ENCODE data around the gene ZMAT3. TPM values are rescaled to one million over a fixed set of nuclear protein-coding genes. Genes with fewer than 3 reads are reported as not detected.
A peak's percentile ranks its signal among the peaks of the same experiment; 100 is the strongest.

Gene ZMAT3
- polyA plus RNA-seq, 1 of the 3 experiments (the other 2 are of a cell fraction) = 11.9 TPM

DNA sequence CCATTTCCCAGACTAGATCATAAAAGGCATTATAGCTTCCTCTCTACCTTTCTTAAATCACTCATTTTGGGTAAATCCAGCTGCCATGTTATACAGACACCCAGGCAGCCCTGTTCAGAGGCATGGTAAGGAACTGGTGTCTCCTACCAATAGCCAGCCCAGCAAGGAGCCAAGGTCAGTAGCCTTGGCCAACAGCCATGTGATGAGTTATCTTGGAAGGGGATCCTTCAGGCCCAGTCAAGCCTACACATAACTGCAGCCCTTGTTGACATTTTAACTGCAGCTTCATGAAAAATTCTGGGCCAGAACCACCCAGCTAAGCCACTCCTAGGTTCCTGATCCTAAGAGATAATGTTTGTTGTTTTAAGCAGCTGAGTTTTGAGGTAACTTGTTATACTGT, 29.0 kb upstream of the ZMAT3 start (continued):
- TF ChIP-seq RCOR1 (IDR thresholded peaks at IDR 0.05; ENCODE audit: low read length) (no peak), MXI1 (IDR thresholded peaks at IDR 0.05; ENCODE audit: low read depth, low read length) (no peak), EZH2phosphoT487 (IDR thresholded peaks at IDR 0.05; ENCODE audit: borderline replicate concordance, low read depth) (no peak), TAF1 (IDR thresholded peaks at IDR 0.05; ENCODE audit: borderline replicate concordance, low read depth, low read length) (no peak)
- TF ChIP-seq, protein P1, sequence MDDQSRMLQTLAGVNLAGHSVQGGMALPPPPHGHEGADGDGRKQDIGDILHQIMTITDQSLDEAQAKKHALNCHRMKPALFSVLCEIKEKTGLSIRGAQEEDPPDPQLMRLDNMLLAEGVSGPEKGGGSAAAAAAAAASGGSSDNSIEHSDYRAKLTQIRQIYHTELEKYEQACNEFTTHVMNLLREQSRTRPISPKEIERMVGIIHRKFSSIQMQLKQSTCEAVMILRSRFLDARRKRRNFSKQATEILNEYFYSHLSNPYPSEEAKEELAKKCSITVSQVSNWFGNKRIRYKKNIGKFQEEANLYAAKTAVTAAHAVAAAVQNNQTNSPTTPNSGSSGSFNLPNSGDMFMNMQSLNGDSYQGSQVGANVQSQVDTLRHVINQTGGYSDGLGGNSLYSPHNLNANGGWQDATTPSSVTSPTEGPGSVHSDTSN (IDR thresholded peaks at IDR 0.05) = peak; percentile 16; the same call in 1 of the 2 replicates

- Histone ChIP-seq H3K27me3 (ENCODE audit: insufficient read depth) (no peaks in the 10 kb centered on the region), H4K20me1 (ENCODE audit: insufficient read depth) (no peaks in the 10 kb centered on the region), H3K27ac (ENCODE audit: low read depth in 2 of 2, low read length in 1 of 2) (no peak overlapping the region), H2AFZ (ENCODE audit: low read depth) (peak overlapping the region; percentile 42), H3K36me3 (replicated peaks in 1 of 2; ENCODE audit: control insufficient read depth in 1 of 2, insufficient read depth in 2 of 2, low read length in 1 of 2) (no peaks in the 10 kb centered on the region), H3K9me3 (no peaks in the 10 kb centered on the region), H3K4me1 (ENCODE audit: control insufficient read depth in 1 of 2, insufficient read depth in 2 of 2, low read depth in 1 of 2, low read length in 1 of 2) (no peaks in the 10 kb centered on the region), H3K9me2 (no peaks in the 10 kb centered on the region), H3K4me2 (0 out of 2 replicates have a peak overlapping the region, but pooled peaks have one; percentile 15), H3K9ac (no peak overlapping the region), H3K4me3 (ENCODE audit: low read depth in 2 of 2, low read length in 1 of 2) (no peak overlapping the region), H3K79me2 (ENCODE audit: insufficient read depth) (no peaks in the 10 kb centered on the region), H3F3A (replicated peaks; ENCODE audit: insufficient read depth) (no peaks in the 10 kb centered on the region)
- CTCF ChIA-PET = interaction anchor here (0.8 to 1.4 kb wide), 3 partner anchors 48 to 219 kb away, joined by 3 read pairs; no protein-coding TSS in a partner anchor
- no peak for DNase-seq
- 70% methylated on average over 7 of the region's 7 CpGs for WGBS (ENCODE audit: low lambda C conversion rate)
- POLR2A ChIA-PET = interaction anchor here (0.6 kb wide), 1 partner anchor 48 kb away, joined by 3 read pairs; no protein-coding TSS in a partner anchor
- TF ChIP-seq, protein P2, sequence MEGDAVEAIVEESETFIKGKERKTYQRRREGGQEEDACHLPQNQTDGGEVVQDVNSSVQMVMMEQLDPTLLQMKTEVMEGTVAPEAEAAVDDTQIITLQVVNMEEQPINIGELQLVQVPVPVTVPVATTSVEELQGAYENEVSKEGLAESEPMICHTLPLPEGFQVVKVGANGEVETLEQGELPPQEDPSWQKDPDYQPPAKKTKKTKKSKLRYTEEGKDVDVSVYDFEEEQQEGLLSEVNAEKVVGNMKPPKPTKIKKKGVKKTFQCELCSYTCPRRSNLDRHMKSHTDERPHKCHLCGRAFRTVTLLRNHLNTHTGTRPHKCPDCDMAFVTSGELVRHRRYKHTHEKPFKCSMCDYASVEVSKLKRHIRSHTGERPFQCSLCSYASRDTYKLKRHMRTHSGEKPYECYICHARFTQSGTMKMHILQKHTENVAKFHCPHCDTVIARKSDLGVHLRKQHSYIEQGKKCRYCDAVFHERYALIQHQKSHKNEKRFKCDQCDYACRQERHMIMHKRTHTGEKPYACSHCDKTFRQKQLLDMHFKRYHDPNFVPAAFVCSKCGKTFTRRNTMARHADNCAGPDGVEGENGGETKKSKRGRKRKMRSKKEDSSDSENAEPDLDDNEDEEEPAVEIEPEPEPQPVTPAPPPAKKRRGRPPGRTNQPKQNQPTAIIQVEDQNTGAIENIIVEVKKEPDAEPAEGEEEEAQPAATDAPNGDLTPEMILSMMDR (IDR thresholded peaks at IDR 0.05) = peak; percentile 33
- no peak for TF ChIP-seq RXRA (IDR thresholded peaks at IDR 0.05; ENCODE audit: borderline replicate concordance, low read depth)
Observed at GRCh38 chr3:179098388-179099077, 26.9 kb upstream of the ZMAT3 start.

- H3K9me3 ChIP-seq = no peaks in the 10 kb centered on the region
- ChIA-PET POLR2A (no interaction called here), CTCF (interaction anchor here (1.6 to 1.8 kb wide), 2 partner anchors 11 to 25 kb away, joined by 3 to 6 read pairs; no protein-coding TSS in a partner anchor)
- H3K27me3 ChIP-seq (ENCODE audit: insufficient read depth) = no peaks in the 10 kb centered on the region
- TF ChIP-seq JUND (IDR thresholded peaks at IDR 0.05) (no peak), NFIC (IDR thresholded peaks at IDR 0.05; ENCODE audit: borderline replicate concordance) (no peak), SIN3A (IDR thresholded peaks at IDR 0.05; ENCODE audit: borderline replicate concordance, low read depth, low read length) (no peak), MEF2A (IDR thresholded peaks at IDR 0.05; ENCODE audit: borderline replicate concordance, low read depth) (no peak)
- TF ChIP-seq, protein P2 (IDR thresholded peaks at IDR 0.05) = no peak
- DNase-seq = no peak
- no peak overlapping the region for H2AFZ ChIP-seq (ENCODE audit: low read depth)
- no peaks in the 10 kb centered on the region for H3K36me3 ChIP-seq (replicated peaks in 1 of 2; ENCODE audit: control insufficient read depth in 1 of 2, insufficient read depth in 2 of 2, low read length in 1 of 2)
- H3F3A ChIP-seq (replicated peaks; ENCODE audit: insufficient read depth) = peaks cover 10% of the 10 kb centered on the region
- no peak overlapping the region for H3K4me3 ChIP-seq (ENCODE audit: low read depth in 2 of 2, low read length in 1 of 2)
- no peak overlapping the region for H3K9ac ChIP-seq
- H3K27ac ChIP-seq (ENCODE audit: low read depth in 2 of 2, low read length in 1 of 2) = no peak overlapping the region
- H3K79me2 ChIP-seq (ENCODE audit: insufficient read depth) = no peaks in the 10 kb centered on the region
- 84% methylated on average over 1 of the region's 1 CpG for WGBS (ENCODE audit: low lambda C conversion rate)
- no peak overlapping the region for H3K4me2 ChIP-seq
- no peaks in the 10 kb centered on the region for H4K20me1 ChIP-seq (ENCODE audit: insufficient read depth)
- no peaks in the 10 kb centered on the region for H3K9me2 ChIP-seq
- no peaks in the 10 kb centered on the region for H3K4me1 ChIP-seq (ENCODE audit: control insufficient read depth in 1 of 2, insufficient read depth in 2 of 2, low read depth in 1 of 2, low read length in 1 of 2)
Observed at GRCh38 chr3:179093807-179094206, 22.2 kb upstream of the ZMAT3 start.

Data from SK-N-SH (cell line).